ENCODE results near the gene HM13. TPM values are rescaled to one million over a fixed set of nuclear protein-coding genes. Genes with fewer than 3 reads are reported as not detected.
"Not testable (repeated sequence)": the region's sequence is repeated elsewhere in the genome, so short reads cannot be mapped to it uniquely, and the experiment has no call there.

Gene HM13
- polyA plus RNA-seq, 10 donors, result 70.3 to 105 (median 79.2) TPM

DNA sequence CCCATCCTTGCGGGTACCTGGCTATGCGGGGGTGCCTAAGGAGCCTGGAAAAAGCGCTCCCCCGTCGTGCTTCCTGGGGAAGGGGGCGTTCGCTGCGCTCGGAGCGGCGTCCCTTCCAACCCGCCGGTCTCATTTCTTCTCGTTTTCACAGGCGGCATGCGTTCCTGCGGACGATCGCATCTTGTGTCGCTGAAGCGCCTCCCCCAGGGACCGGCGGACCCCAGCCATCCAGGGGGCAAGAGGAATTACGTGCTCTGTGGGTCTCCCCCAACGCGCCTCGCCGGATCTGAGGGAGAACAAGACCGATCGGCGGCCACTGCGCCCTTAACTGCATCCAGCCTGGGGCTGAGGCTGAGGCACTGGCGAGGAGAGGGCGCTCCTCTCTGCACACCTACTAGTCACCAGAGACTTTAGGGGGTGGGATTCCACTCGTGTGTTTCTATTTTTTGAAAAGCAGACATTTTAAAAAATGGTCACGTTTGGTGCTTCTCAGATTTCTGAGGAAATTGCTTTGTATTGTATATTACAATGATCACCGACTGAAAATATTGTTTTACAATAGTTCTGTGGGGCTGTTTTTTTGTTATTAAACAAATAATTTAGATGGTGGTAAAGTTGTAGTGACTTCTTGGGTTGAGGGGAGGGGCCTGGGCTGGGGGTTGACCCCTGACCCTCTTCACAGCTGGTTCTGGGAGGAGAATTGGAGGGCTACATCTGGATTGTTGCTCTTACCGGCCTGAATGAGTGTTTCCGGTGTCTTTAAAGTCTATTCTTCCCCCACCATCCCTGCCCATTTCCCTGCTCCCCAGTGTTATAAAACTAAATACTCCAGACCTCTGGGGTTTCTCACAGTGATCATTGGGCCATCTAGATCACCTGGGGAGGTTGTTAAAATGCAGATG is 91.9 kb downstream of the HM13 start:
- peak in 1 of 3 donors; percentile 66 for DNase-seq

DNA sequence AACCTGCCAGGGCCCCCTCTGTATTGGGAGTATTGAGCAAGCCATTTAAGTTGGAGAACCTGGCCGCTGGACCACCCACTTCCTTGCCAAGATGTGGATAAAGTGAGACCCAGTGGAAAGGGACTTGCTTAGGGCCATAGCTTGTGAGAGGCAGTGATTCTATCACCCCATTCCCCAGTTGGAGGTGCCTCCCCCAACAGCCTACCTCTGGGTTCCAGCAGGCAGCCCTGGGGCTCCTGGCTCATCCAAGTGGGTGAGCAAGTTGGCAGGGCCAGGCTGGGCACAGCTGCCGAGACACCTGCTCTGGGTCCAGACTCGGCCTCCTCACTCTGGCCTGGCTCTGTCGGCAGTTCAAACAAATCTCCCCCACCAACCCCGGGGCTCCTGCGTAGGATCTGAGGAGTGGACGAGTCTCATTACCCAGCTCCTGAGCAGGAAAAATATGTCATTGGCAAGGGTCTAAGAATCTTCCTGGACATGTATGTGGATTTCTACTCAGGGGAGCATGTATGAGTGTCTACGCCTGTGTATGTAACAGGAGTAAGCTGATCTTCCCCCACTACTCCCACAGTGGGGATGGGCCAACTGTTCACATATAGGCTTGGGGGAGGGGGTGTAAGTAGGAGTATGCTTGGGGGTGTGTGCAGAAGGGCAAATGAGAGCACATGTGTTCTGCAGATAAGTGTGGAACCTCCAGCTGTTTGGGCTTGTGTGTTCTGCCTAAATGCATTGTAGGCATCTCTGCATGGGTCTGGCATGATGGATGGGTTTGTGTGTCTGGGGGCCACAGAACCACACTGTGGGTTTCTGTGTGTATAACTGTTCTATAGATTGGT is 92.8 kb downstream of the HM13 start:
- DNase-seq, result peak; percentile 74 to 89 (median 78)

DNA sequence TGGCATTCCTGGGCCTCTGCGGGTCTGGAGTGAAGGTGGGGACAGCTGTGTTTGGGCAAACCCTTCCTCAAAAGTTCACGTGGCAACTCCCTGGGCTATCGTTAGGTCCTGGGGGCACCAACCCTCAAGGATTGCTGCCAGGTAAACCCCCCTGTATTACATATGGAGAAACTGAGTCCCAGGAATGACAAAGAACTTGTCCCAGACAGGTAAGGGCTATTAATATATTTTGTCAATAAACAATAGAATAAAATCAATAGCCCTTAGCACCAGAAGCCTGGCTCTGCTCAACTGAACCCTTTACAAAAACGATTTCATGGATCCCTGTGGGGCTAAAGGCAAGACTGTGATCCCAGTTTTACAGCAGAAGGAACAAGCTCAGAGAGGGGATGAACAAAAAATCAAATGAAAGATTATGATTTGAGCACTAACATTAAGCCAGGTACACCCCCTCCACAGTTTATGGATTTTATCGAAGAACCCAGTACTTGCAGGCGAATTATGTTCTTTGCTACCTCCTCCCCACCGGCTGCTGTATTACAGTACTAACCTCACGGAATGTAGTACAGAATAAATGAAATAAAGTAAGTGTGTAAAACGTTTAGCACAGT is 93.5 kb downstream of the HM13 start:
- no peak for DNase-seq

DNA sequence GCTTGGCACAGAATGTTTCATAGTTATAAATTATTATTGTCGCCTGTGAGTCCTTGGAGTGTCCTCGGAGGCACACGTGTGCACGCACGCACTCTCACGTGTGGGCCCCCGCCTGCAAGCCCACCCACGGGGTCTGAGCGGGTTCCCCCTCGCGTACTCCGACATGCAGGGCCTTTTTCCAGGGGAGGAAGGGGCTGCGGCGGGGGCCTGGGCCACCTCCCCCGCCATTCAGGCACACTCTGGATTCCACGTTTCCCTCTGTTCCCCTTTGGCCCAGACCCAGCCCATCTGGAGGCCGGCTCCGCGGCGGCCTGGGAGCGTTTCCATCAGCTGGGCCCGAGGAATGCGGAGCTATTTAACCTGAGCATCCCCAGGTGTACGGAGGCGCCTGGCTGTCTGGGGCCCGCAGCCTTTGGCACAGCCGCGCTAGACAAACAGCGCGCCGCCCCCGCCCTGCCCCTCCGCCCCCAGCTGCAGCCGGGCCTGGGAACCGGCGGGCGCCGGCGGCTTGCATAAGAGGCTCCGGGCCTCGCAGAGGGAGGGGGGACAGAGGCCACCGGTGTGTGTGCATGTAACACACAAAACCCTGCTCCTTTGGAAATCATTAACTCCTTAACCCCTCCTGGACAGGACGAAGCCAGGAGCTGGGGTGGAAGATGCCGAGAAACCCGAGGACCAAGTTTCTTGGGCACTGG is 94.2 kb downstream of the HM13 start:
- DNase-seq, result peak; percentile 67 to 95 (median 87)

DNA sequence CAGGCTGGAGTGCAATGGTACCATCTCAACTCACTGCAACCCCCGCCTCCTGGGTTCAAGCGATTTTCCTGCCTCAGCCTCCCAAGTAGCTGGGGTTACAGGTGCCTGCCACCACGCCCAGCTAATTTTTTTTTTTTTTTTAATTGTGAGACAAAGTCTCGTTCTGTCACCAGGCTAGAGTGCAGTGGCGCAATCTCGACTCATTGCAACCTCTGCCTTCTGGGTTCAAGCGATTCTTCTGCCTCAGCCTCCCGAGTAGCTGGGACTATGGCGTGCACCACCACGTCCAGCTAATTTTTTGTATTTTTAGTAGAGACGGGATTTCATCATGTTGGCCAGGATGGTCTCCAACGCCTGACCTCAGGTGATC is 98.0 kb downstream of the HM13 start:
- DNase-seq, result not testable (repeated sequence)

DNA sequence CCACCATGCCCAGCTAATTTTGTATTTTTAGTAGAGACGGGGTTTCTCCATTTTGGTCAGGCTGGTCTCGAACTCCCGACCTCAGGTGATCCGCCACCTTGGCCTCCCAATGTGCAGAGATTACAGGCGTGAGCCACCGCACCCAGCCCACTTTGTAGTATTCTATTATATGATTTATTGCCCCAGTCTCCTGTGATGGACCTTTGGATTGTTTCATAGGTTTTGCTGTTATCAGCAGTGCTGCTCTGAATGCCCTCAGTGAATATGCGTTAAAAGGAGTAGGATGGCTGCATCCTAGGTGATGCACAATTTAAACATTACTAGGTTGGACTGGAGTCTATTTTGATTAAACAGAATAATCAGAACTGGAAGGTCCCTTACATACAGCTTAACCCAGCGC is 101.2 kb downstream of the HM13 start:
- no peak for DNase-seq

DNA sequence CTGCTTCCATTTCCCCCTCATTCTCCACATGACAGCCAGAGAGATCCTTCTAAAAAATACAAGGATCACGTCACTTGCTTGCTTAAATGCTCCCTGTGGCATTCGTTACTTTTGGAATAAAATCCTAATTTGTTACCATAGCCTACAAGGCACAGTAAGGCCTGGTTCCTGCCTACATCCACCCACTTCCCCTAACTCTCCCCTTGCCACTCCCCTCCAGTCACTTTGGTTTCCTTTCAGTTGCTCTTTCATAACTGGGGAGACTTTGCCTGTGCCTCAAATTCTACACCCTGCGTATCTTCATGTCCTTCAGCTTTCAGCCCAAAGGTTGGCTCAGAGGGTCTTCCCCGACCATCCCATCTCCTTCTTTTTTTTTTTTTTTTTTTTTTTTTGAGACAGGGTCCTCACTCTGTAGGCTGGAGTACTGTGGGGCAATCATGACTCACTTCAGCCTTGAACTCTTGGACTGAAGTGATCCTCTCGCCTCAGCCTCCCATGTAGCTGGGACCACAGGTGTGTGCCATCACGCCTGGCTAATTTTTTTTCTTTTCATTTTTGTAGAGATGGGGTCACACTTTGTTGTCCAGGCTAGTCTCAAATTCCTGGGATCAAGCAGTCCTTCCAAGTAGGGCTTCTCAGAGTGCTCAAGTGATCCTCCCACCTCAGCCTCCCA is 103.3 kb downstream of the HM13 start:
- DNase-seq, result no peak

Other genes with a start within 250 kb of the HM13 start
- gene DEFB116, start 205.9 kb upstream of the HM13 start, polyA plus RNA-seq (ENCODE audit: insufficient read length in 10 of 10), result not detected
- not detected for gene DEFB118, start 145.8 kb upstream of the HM13 start, polyA plus RNA-seq (ENCODE audit: insufficient read length in 10 of 10)
- gene DEFB119, start 123.9 kb upstream of the HM13 start, polyA plus RNA-seq (ENCODE audit: insufficient read length in 10 of 10), result not detected
- gene DEFB121, start 108.2 kb upstream of the HM13 start, polyA plus RNA-seq (ENCODE audit: insufficient read length in 10 of 10), result not detected
- not detected for gene DEFB123, start 73.8 kb upstream of the HM13 start, polyA plus RNA-seq (ENCODE audit: insufficient read length in 10 of 10)
- gene DEFB124, start 39.3 kb upstream of the HM13 start, polyA plus RNA-seq (ENCODE audit: insufficient read length in 10 of 10), result 1 to 10 TPM in 6 of 10 donors, under 1 TPM in 4; 0.59 to 2.6 (median 1.1) TPM
- 1 to 10 TPM; 4.4 to 8.5 (median 6.0) TPM for gene REM1, start 39.2 kb upstream of the HM13 start, polyA plus RNA-seq (ENCODE audit: insufficient read length in 10 of 10)
- 10 to 100 TPM; 14.0 to 46.5 (median 29.0) TPM for gene ID1, start 90.8 kb downstream of the HM13 start, polyA plus RNA-seq (ENCODE audit: insufficient read length in 10 of 10)
- gene COX4I2, start 123.5 kb downstream of the HM13 start, polyA plus RNA-seq (ENCODE audit: insufficient read length in 10 of 10), result 10 to 100 TPM in 2 of 10 donors, 1 to 10 TPM in 8; 6.9 to 11.3 (median 9.1) TPM
- 10 to 100 TPM; 25.7 to 59.9 (median 37.6) TPM for gene BCL2L1, start 208.4 kb downstream of the HM13 start, polyA plus RNA-seq (ENCODE audit: insufficient read length in 10 of 10)
- 10 to 100 TPM; 20.0 to 46.9 (median 30.5) TPM for gene TPX2, start 224.8 kb downstream of the HM13 start, polyA plus RNA-seq (ENCODE audit: insufficient read length in 10 of 10)